SK-N-SH (cell line): ENCODE measurements around the gene NTMT1.

ENCODE experiments used
- CTCF ChIP-seq: fragments of 200-600 bp; sonication (generic); IDR thresholded peaks from 2 replicates; pipeline ENCODE4 v1.6.1; 2017; ENCODE audit warnings: antibody characterized with exemption, mild to moderate bottlenecking, moderate library complexity
- SMC3 ChIP-seq: IDR thresholded peaks from 2 replicates; pipeline ENCODE4 v1.6.1; 2012; ENCODE audit warnings: low read depth, low read length, improper control_type of control experiment

DNA sequence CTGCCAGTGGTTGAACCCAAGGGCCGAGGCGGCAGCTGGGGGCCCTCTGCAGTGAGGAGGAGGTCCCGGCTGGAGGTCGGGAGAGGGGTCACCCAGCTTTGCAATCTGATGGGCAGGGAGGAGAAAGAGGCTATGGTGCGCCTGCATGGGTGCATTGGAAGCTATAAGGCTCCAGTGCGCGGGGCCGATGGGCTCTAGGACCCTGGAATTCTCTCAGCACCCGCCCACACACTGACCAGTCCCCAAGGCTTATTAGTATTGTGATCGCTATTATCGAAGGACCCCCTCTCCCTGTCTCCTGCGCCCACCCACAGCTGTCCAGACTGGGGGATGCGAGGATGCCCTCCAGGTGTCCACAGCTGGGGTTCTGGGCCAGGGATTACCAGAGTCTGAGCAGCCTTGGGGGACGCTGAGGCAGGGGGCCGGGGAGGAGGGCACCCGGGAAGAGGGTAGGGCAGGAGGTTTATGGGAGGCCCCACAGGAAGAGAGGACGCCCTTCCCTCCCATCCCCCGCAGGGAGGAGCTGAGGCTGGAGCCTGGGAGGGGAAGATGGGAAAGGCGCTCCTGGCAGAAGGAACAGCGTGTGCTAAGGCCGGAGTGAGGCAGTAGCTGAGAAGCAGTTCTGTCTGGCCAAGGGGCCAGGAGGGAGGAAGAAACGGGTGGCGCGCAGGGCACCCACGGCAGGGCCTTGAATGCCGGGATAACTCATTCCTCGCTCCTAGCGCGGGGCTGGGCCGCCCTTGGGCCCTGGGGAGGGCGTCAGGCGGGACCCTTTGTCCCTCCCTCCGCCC, 29.2 kb upstream of the NTMT1 start:
- TF ChIP-seq CTCF (no peak), SMC3 (no peak)
